ENCODE measurements around the gene NAT10. TPM values are rescaled to one million over a fixed set of nuclear protein-coding genes. Genes with fewer than 3 reads are reported as not detected.

Gene NAT10
- total RNA-seq, 1 donor from 2014 or later = 13.3 TPM

GRCh38 chr11:34185926-34186841, 80.8 kb downstream of the NAT10 start:
- no peak for DNase-seq (ENCODE audit: low read depth in 2 of 2)

GRCh38 chr11:34188181-34188580, 82.8 kb downstream of the NAT10 start:
- DNase-seq (ENCODE audit: low read depth in 2 of 2) = no peak

GRCh38 chr11:34189191-34189590, 83.8 kb downstream of the NAT10 start:
- no peak for DNase-seq (ENCODE audit: low read depth in 2 of 2)

GRCh38 chr11:34190192-34191139, 85.0 kb downstream of the NAT10 start:
- no peak for DNase-seq (ENCODE audit: low read depth in 2 of 2)

GRCh38 chr11:34191578-34191977, 86.1 kb downstream of the NAT10 start:
- no peak for DNase-seq (ENCODE audit: low read depth in 2 of 2)

- peak in 1 of 2 donors; percentile 54 for DNase-seq (ENCODE audit: low read depth in 2 of 2)
Measured at GRCh38 chr11:34192481-34193401, 87.3 kb downstream of the NAT10 start.

- no peak for DNase-seq (ENCODE audit: low read depth in 2 of 2)
Measured at GRCh38 chr11:34194576-34195335, 89.3 kb downstream of the NAT10 start.

Other genes starting within 250 kb of the NAT10 start
- 57.8 and 78.4 TPM in 2 replicates for gene LMO2, start 213.6 kb upstream of the NAT10 start, total RNA-seq
- gene CAPRIN1, start 53.9 kb upstream of the NAT10 start, total RNA-seq = 119 and 133 TPM in 2 replicates

Measured in lung microvascular endothelial cell (primary cell).